RPMI8226 (cell line): ENCODE data around the gene BCAR3.

Experiments
- DNase-seq: peaks from one replicate; pipeline ENCODE4 v3.0.0-alpha.2; 2015

Gene BCAR3

DNA sequence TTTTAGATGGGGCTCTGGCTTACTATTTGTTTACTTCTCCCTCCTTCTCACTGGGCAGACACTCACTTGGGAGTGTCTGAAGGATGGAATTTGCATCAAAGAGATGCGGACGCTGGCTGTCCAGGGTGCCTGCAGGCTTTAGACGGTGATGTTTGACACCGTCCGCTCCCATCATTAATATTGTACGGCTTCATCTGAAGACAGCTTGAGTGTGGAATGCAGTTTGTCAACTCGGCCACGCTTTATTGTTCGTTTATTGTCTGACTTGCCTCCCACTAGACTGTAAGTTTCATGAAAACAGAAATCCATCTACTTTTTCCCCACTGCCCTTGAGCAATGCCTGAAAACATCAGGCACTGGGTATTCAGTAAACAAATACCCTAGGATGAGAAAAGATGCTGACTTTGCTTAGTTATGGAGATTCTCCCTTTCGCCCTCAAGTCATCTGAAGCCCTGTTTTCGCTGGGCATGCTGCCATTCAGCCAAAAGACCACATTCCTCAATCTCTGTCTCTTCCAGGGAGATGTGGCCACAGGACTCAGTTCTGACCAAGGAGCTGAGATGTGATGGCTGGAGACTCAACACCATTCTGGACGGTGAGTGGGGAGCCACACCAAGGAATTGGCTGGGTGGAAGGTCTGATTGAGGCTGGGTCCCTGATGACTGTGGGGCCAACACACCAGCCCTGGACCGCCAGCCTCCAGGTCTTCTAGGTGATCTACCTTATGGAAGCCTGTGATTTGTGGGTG lies 87.6 kb downstream of the BCAR3 start:
- no peak for DNase-seq

DNA sequence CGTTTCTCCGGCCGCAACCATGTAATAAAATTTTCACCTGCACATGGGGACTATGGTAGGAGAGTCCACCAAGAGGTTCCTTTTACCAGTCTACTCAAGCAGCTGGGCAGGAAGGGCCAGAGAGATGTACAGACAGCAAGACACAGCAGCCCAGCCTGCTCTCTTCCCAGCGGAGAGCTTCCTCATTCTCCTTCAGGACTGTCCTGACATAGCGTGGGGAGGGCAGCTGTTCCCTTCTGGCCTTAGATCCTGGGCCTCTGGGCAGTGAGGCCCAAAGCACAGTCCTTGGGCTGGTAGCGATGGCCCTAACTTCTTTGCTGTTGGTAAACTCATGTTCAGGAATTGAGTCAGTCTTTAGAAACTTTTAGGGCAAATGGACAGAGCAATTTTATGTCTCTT lies 89.1 kb downstream of the BCAR3 start:
- DNase-seq, result peak; percentile 8

DNA sequence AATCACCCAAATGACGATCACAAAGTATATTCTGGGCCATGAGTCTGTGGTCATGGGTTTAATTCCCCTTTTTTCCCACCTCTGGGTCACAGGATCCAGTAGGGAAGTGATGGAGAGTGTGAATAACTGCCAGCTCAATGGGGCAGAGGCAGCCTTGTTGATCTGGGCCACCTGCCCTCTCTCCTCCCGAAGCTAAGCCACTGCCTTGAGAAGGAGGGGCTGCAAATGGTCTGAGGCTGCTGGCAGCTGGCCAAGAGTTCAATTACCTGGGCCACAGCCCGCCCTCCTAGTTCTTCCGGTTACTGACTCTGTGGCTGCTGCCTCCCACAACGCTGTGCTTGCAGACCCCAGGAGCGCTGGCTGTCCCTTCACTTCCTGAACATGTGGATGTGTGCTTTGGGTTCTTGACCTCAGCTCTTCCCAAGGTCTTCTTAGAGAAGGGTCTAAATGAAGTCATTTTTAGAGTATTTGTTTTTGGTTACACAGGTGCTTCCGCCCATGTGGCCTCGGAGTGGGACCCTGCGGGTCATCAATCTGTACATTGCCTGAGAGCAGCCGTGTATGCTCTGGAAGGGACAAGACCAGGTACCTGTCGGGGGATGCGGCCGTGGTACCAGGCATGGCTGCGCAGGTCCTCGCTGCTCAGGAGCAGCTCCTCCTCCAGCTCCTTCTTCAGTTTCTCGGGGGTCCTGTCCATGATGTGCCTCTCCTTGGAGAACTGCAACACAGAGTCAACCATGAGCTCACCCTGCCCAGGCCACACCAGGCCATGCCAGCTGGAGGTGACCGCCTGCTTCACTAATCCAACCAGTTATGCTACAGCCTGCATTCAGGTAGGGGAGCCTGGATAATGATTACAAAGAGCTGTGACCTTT lies 89.7 kb downstream of the BCAR3 start:
- DNase-seq, result peak; percentile 96

DNA sequence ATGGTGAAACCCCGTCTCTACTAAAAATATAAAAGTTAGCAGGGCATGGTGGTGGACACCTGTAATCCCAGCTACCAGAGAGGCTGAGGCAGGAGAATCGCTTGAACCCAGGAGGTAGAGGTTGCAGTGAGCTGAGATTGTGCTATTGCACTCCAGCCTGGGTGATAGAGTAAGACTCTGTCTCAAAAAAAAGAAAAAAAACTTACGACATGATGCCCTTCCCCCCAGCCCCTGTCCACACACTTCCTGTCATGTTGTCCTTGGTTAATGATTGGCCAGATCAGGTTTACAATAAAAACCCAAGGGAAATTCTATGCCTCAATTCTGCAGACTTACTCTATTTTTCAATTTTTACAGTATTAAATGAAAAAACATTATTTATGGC lies 90.4 kb downstream of the BCAR3 start:
- peak; percentile 37 for DNase-seq

DNA sequence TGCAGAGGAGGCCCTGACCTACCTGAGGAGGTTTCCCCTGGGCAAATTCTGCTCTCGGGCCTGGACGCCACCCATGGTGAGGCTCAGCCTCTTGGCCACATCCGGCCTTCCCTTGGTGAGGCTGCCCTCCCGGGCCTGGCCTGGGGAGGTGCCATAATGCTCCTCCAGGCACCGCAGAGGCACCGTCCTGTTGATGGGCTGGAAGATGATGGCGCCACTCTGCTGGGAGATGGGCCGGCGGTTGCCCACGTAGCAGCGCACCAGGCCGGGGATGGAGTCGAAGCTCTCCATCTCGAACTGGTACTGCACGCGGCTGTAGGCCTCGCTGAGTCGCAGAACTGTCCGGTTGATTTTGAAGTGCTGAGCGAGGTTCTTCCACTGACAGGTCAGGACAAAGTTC lies 92.7 kb downstream of the BCAR3 start:
- DNase-seq, result no peak

DNA sequence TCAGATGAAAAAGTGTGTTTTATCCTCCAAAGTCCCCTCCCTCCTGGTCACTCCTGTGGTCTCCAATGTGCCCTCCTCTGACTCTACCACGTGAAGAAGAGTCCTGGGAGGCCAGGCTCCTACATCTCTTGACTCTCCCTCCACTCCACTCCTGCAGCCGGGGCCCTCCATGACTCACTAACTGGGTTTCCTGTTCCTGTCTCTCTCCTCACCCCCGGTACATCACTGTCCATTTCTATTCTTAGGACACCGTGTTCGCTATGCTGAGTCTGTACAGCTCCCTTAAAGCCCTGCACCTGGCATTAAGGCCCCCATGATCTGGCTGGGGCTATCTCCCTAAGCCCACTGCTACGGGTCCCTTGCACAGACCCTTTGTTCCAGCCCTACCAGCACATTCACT lies 93.4 kb downstream of the BCAR3 start:
- peak; percentile 44 for DNase-seq

DNA sequence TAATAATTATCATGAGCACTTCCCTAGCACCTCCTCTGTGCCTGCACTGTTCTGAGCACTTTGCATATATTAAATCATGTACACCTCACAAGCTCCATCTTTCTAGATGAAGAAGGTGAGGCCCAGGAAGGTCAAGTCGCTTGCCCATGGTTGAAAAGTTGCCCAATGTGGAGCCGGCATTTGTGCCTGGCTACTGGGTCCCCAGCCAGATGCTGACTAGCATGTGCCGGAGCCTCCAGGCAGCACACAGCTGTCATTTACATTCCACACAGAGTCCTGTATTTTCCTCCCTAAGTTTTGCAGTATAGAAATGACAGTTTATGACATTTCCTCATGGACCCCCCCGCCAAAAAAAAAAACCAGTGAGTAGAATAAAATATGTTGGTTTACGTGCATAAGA lies 94.3 kb downstream of the BCAR3 start:
- no peak for DNase-seq

DNA sequence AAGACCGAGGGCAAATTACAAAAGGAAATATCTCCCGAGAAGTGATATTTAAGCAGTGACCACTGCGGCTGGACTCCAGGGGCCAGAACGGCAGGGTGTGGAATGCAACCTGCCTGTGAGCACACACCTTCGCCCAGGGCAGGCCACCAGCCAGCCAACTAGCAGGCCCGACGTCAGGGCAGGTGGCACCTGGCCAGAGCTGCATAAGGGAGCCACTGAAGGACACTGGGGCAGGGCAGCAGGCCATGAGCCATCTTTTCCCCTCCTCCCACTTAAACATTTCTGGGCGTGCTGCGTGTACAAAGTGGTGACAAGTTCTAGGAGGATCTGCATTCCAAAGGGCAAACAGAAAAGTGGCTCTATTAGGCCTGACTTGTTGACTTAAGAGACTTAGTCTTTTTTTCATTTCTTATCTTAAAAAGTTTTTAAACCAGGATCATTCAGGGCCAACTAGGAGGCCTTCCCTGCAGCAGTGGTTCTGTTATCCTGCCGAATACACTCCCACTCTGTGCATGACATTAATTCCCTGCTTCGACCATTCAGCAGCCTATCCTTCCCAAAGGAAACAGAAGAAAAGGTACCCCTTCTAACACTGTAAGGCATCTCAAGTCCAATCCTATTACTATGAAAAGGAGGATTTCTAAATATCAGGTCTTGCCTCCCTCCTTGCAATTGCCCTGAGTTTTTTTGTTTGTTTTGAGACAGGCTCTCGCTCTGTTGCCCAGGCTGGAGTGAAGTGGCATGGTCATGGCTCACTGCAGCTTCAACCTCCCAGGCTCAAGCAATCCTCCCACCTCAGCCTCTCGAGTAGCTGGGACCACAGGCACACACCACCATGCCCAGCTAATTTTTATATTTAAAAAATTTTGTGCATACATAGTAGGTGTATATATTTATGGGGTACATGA lies 96.3 kb downstream of the BCAR3 start:
- no peak for DNase-seq

DNA sequence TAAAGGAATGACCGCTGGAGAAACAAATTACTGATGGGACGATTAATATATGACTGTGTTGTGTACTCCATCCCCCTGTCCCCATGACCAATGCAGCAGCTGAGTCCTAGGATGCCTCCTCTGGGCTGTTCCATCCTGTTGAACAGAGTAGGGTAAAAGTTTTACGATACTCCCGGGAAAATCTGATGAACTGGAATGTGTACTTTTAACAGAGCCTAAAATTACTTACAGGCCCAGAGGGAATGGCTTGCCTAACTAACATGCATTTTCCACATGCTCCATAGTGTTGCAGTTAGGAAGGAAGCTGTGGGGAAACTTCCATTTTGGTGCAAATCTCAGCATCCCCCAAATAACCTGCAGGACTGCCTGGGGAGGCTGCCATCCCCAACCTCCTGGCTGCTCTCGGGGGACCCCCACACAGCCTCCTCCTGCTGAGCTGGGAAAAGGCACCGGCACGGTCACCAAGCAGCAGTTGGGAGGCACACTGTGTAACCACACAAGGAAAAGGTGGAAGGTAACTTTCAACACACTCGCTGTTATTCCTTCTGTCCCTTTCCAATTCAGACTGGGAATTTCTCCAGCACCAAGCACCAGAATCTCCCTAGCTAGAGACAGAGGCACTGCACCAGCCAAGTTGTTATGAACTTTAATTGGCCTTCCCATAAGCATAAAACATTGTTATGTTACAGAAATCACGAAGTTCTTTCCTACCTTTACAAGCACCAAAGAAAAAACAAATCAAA lies 97.2 kb downstream of the BCAR3 start:
- DNase-seq, result no peak

DNA sequence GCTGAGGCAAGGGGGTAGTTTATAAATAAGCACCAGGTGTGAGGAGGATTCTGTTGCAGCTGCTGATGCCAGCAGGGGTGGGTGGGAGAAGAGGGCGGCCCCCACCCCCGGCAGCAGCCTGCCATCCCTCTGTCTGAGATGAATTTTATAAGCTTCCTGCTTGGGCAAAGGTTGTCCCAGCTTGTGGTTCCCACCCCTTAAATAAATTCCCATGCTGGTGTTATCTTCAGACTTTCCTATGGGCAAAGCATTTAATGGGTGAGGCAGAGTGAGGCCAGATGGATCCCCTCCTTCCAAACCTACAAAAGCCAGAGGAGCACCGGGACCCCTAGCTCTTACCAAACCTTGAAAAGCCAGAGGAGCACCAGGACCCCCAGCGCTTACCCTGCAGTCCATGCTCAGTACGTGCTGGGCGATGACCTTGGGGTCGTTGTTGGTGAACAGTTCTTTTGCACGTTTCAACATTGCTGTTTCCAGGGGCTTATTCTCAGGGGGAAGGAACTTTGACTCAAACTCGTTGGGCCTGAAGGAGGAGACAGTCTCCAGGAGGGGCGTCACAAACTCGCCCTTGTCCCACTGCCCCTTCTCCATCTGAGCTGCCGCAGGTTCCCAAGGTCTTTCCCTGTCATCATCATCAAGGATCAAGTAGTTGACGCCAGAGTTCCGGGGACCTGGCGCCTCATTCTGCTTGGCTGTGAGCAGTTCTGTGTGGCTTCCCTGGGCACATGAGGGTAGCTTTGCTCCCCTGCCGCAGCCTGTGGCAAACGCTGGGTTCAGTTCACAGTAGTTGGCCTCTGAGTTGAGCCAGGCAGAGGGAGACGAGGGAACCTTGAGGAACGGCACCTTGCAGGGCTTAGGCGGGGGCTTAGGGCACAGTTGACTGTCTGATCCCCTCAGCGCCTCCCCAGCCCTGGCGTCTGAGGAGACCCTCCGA lies 99.5 kb downstream of the BCAR3 start:
- no peak for DNase-seq

DNA sequence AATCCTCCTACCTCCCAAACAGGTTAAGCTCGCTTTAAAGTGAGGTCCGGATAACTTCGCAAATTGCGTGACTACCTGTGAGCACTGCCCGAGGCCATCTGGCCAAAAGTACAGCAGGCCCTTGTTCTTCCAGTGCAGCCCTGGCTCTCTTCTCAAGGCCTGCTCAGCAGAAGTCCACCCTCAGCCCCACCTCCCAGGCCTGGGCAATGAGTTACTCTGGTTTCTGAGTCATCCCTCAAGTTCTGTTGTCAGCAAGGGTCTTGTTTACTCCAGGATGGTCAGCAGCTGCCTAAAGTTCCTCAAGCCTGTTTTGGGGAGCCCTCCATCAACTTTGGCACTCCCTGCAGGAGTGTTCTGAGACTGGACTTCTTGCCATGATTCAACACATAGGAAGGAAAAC lies 101.7 kb downstream of the BCAR3 start:
- DNase-seq, result no peak

DNA sequence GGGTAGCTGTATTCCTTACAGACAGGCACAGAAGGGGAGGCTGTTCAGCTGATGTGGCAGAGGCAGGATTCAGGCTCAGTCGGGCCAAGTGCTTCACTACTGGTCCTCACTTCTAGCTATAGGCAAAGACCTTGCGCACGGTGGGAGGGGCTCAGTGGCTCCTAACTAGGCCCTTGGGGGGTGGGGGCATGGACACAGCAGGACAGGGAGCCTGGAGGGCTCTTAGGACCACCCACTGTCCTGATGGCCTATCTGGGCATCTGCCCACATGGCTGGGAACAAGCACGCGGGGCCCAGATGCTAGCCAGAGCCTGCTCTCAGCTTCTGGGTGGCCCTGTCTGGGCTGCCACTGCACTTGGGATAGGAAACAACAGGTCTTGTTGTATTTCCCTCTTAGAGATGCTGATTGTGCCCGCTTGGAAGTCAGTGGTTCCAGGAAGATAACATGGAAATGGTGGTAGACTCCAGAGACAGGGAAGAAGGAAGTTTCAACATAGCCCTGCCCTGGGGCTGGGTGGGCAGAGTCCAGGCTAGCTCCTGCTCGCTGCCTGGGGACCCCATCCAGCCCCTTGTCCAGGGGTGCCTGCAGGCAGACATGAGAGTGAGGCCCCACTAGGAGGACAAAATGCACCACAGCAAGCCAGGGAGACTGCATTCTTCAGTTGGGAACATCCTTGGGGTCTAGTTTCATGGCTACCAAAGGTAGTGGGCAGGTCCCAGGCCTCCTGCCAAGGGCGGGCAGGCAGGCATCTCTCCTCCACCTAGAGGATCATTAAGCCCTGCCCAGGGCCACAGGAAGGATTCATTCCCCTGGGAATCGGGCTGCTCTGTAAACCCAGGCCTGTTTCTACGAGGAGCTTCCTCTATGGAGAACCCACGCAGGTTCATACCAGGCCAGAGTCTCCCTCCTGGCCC lies 102.5 kb downstream of the BCAR3 start:
- DNase-seq, result no peak

DNA sequence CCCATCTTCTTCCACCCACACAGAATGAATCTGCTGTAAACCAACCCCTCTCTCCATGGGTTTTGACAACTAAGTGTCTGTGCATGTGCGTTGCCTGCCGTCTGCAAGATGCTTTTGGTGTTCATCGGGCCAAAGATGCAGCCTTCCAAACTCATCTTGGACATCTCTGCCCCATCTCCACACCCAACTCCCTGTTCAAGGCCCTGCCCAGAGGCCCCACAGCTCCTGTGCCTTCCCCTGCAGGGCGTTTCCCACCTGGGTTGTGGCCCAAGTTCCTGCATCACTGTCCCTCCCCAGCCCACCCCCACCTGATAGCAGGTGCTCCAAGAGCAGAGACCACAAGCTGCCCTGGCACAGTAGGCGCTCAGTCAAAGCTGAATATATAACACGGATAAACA lies 103.2 kb downstream of the BCAR3 start:
- DNase-seq, result no peak

DNA sequence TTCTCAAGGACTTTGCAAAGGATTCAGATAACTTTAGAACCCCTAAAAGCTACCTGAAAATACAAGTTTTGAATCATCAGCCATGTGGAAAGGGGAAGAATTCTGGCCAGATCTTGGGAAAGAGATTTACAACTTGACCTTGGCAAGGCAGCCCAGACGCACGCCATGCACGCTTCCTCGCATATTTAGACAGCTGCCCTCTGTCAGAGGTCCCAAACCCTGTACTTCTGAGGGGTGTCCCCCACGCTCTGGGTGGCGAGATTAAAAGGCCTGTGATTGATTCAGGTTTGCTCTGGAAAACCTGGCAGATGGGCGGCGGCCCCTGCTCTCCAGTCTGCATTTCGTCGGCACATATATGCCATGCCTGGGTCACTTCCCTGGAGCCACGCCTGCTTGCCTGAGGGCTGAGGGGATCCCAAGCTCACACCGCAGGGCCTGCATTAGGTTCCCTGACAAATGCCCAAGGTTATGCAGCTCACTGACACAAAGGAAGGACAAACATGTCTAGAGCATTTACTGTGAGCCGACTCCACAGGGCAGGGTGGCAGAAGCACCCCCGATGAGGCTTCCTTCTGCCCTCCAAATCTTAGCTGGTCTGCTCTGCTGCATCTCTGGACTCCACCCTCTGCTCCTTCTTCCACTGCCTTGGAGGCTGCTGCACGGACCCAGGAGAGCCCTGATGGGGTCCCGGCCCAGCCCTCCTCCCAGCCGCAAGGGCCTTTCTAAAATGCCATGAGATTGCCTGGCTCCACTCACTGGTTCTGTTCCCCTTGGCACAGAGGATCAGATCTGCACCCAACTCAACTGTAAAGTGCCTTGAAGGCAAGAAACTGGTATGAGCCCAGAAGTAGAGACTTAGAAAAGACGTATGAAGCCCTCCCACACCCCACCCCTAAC lies 103.9 kb downstream of the BCAR3 start:
- DNase-seq, result no peak

DNA sequence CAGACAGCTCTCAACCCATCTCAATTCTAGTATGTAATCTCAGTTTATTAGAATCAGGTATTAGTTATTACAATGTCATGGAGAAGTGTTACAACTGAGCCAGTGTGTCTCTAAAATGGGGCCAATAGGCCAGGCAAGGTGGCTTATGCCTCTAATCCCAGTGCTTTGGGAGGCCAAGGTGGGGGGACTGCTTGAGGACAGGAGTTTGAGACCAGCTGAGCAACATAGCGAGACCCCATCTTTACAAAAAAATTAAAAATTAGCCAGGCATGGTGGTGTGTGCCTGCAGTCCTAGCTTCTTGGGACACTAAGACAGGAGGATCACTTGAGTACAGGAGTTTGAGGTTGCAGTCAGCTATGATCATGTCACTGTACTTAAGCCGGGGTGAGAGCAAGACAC lies 104.9 kb downstream of the BCAR3 start:
- DNase-seq, result no peak

DNA sequence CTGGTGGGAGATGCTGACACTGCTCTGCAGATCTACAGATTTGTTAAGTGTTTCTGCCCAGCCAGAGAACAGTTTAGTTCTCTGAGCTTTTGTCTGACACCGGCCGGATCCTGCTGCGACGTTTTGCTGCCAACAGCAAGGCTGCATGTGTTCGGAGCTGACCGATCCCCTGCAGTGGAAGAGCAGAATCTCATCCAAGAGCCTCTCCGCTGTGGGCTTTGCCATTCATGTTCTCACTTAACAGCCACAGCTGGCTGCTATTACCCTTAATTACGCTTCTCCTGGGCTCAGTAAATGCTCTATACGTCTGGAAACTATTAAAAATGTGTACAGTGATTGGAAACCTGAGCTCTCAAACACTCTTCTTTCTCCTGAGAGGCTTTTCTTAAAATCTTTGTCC lies 105.3 kb downstream of the BCAR3 start:
- no peak for DNase-seq

DNA sequence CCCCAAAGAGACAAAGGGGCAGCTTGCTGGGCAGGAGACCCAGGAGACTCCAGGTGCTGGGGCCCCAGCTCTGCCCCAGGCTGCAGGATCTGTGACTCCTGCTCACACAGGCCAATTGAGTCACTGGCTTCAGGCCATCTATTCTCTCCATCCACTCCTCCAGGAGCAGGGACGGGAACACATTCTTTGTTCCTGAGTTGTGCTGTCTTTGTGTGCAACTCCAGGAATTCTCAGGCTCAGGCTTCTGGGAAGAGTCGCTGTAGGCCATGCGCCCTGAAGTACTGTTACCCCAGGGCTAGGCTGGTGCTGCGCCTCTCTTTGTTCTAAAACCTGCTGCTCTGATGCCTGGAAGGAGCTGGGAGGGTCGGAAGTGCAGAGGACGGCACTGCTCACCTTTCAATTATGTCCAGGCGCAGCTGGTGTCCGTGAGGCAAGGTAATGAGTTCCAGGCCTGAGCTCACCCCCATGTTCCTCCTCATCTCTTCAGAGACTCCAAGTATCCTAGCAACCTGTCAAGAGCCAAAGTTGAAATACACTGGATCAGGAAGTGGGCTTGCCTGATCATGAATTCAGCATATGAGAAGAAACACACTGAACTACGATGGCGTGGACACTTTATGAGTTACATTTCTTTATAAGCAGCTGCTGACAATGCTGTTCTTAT lies 105.9 kb downstream of the BCAR3 start:
- DNase-seq, result no peak

DNA sequence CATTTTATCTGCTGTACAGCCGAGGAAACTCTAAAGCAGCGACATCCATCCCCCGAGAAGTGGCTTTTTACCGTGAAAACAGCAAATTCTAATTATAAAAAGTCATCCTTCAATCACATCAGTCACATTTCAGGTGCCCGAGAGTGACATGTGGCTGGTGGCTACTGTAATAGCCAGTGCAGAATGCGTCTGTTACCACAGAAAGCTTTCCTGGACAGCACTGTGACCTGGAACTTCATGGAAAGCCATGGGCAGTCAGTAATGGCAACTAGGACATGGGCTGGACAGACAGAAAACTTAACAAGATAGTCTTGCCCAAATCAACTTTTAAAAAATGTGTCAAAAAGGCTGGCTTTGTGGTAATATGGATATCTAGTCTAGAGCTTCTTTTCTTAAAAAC lies 106.6 kb downstream of the BCAR3 start:
- no peak for DNase-seq

DNA sequence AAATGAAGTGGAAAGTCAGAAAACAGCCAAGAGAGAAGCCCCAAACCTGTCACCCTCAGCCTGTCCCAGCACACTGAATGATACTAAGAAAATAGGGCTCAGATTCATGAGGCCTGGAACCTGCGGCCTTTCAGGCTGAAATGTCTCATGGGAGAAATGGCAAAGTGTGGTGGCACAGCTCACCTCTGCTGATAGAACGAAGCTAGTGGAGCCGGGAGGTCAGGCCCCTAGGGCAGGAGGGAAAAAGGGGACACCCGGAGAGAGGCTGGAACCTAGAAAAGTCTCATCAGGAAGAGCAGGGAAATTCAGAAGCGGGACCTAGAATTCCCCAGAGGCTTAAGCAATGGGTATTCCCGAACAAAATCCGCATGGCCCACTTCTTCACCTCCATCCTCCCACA lies 107.1 kb downstream of the BCAR3 start:
- DNase-seq, result no peak
